A549 (cell line): Measurements from ENCODE around the gene STT3B. TPM values are rescaled to one million over a fixed set of nuclear protein-coding genes. Genes with fewer than 3 reads are reported as not detected.

Experiments used
- ATAC-seq, 2 experiments: fragments of 200-7000 bp in 1 of 2; fragments of >200 bp in 1 of 2; cut with Nextera tagmentation in 1 of 2; cut with Tn5 transposase in 1 of 2; 3 replicates each; pipeline versions ENCODE4 v1.8.0 to v1.9.1; 2018 to 2020; ENCODE audit warnings: mild to moderate bottlenecking in 1 of 2, moderate library complexity in 1 of 2
- CTCF ChIA-PET: fragments of 300-600 bp; sonication (Branson Sonifier 250); formaldehyde crosslinking; extraction: SDS; loops from one replicate; lab custom pipeline; 2021; ENCODE audit warnings: antibody characterized with exemption, inconsistent platforms; lab: Yijun Ruan, JAX
- POLR2A ChIA-PET: fragments of 350-600 bp; formaldehyde crosslinking; extraction: SDS; loops from one replicate; lab custom pipeline; 2021; ENCODE audit warnings: antibody characterized with exemption, inconsistent platforms; lab: Yijun Ruan, JAX
- DNase-seq, 2 experiments: peaks; one replicate each; pipeline versions ENCODE4 v3.0.0 to v3.0.0-alpha.2; 2011 to 2016; ENCODE audit warnings: low read depth in 1 of 2, low spot score in 1 of 2
- FAIRE-seq: peaks from 2 replicates; lab custom pipeline; 2011; peaks lifted over from hg19 to GRCh38; lab: Jason Lieb, UNC
- H3K27ac ChIP-seq, 2 experiments: fragments of >200 bp; sonication (Bioruptor Twin); formaldehyde crosslinking; 3 replicates each; pipeline ENCODE4 v1.5.1; 2016 to 2017
- H3K4me1 ChIP-seq: fragments of >200 bp; sonication (Bioruptor Twin); formaldehyde crosslinking; 3 replicates; pipeline ENCODE4 v1.6.1; 2016
- H3K4me2 ChIP-seq: fragments of >200 bp; sonication (Bioruptor Twin); formaldehyde crosslinking; 3 replicates; pipeline ENCODE4 v1.6.1; 2016
- H3K4me3 ChIP-seq: fragments of >200 bp; sonication (Bioruptor Twin); formaldehyde crosslinking; 3 replicates; pipeline ENCODE4 v1.5.1; 2016
- H3K9me3 ChIP-seq: fragments of >200 bp; sonication (Bioruptor Twin); formaldehyde crosslinking; 3 replicates; pipeline ENCODE4 v1.6.1; 2016
- CBX2 ChIP-seq: fragments of 200-600 bp; sonication (generic); IDR thresholded peaks from 2 replicates; pipeline ENCODE4 v1.6.1; 2016; ENCODE audit warnings: low read depth, mild to moderate bottlenecking, borderline replicate concordance
- CEBPB ChIP-seq, 2 experiments: fragments of >200 bp in 1 of 2; sonication (Bioruptor Twin) in 1 of 2; formaldehyde crosslinking in 1 of 2; IDR thresholded peaks; 2 replicates each; pipeline ENCODE4 v1.6.1; 2012 to 2016
- CTCF ChIP-seq: fragments of >200 bp; sonication (Bioruptor Twin); formaldehyde crosslinking; IDR thresholded peaks from 3 replicates; pipeline ENCODE4 v1.5.1; 2016
- EHMT2 ChIP-seq: fragments of 200-600 bp; sonication (generic); IDR thresholded peaks from 2 replicates; pipeline ENCODE4 v1.6.1; 2016; ENCODE audit warnings: antibody characterized with exemption, low read depth, mild to moderate bottlenecking, moderate library complexity
- FOSB ChIP-seq: fragments of 250-450 bp; sonication (Bioruptor Pico); IDR thresholded peaks from 2 replicates; pipeline ENCODE4 v1.5.0; 2020; ENCODE audit warnings: mild to moderate bottlenecking, moderate library complexity
- GATA3 ChIP-seq: IDR thresholded peaks from 2 replicates; pipeline ENCODE4 v1.6.1; 2012; ENCODE audit warnings: borderline replicate concordance
- HMGXB4 ChIP-seq: fragments of 250-450 bp; sonication (Bioruptor Pico); IDR thresholded peaks from 2 replicates; pipeline ENCODE4 v1.5.0; 2021; ENCODE audit warnings: mild to moderate bottlenecking, moderate library complexity, borderline replicate concordance
- HOXB13 ChIP-seq: fragments of 250-450 bp; sonication (Bioruptor Pico); IDR thresholded peaks from 2 replicates; pipeline ENCODE4 v1.5.0; 2020; ENCODE audit warnings: low read depth, mild to moderate bottlenecking, moderate library complexity
- JUNB ChIP-seq: fragments of >200 bp; sonication (Bioruptor Twin); formaldehyde crosslinking; IDR thresholded peaks from 2 replicates; pipeline ENCODE4 v1.6.1; 2016
- KDM1A ChIP-seq: fragments of 200-600 bp; sonication (generic); IDR thresholded peaks from 2 replicates; pipeline ENCODE4 v1.6.1; 2016; ENCODE audit warnings: low read depth, mild to moderate bottlenecking
- MAZ ChIP-seq: fragments of 150-350 bp; IDR thresholded peaks from 2 replicates; pipeline ENCODE4 v1.6.1; 2014; ENCODE audit warnings: antibody characterized with exemption, low read depth, low read length, borderline replicate concordance
- RAD21 ChIP-seq, 2 experiments: fragments of >200 bp in 1 of 2; sonication (Bioruptor Twin) in 1 of 2; formaldehyde crosslinking in 1 of 2; IDR thresholded peaks in 1 of 2; conservative IDR thresholded peaks in 1 of 2; 2 replicates in 1 of 2; 3 replicates in 1 of 2; pipeline ENCODE4 v1.6.1; 2012 to 2018; ENCODE audit warnings: inconsistent platforms in 1 of 2
- RFX5 ChIP-seq: fragments of 450-650 bp; IDR thresholded peaks from 2 replicates; pipeline ENCODE4 v1.7.1; 2014; ENCODE audit warnings: antibody characterized with exemption, mild to moderate bottlenecking, moderate library complexity
- SMC3 ChIP-seq: fragments of >200 bp; sonication (Bioruptor Twin); formaldehyde crosslinking; IDR thresholded peaks from 3 replicates; pipeline ENCODE4 v1.6.1; 2018; ENCODE audit warnings: inconsistent platforms
- USF2 ChIP-seq: fragments of 450-650 bp; IDR thresholded peaks from 2 replicates; pipeline ENCODE4 v1.6.1; 2014; ENCODE audit warnings: antibody characterized with exemption
- WGBS: methylation state at CpG from one replicate; pipeline ENCODE4 v1.1.6; 2017; ENCODE audit errors: missing lambda C conversion rate; 5-methylcytosine and 5-hydroxymethylcytosine counted together
- polyA plus RNA-seq, 4 experiments: library from polyadenylated mRNA; depleted of rRNA in 3 of 4; stranded (reverse); fragments of >200 nt; fragmentation: RNase III in 1 of 4; extraction: RNeasy Plus Mini Kit Qiagen cat#74134 plus additional on column Dnase treatment in 1 of 4; gene quantifications; 2 replicates in 3 of 4; 3 replicates in 1 of 4; pipeline ENCODE4 v1.2.3, GENCODE V29; 2011 to 2017

Gene STT3B
- polyA plus RNA-seq, 2 of the 4 experiments (the other 2 are of a cell fraction) = 92.1 to 171 TPM

GRCh38 chr3:31546162-31546561 lies 13.4 kb downstream of the STT3B start (continued):
- no peak for TF ChIP-seq HMGXB4

GRCh38 chr3:31546725-31547124 lies 14.0 kb downstream of the STT3B start:
- H3K4me2 ChIP-seq = no peak overlapping the region
- WGBS = 75% methylated on average over 1 of the region's 1 CpG
- no peak overlapping the region for H3K4me3 ChIP-seq
- peaks cover 28% of the 10 kb centered on the region; the same call in 2 of the 3 replicates for H3K4me1 ChIP-seq
- ChIA-PET CTCF (interaction anchor here (1.8 kb wide), 1 partner anchor 13 kb away, joined by 10 read pairs; the partner anchor contains the start of gene STT3B), POLR2A (interaction anchor here (2.1 kb wide), 1 partner anchor 14 kb away, joined by 5 read pairs; the partner anchor contains the start of gene STT3B)
- TF ChIP-seq CEBPB (IDR thresholded peaks at IDR 0.05) (no peak), KDM1A (0 out of 2 replicates have a peak, but pooled peaks have one; percentile 53)
- H3K9me3 ChIP-seq = no peaks in the 10 kb centered on the region
- ATAC-seq (no peak), DNase-seq (no peak), FAIRE-seq (no peak)
- no peak overlapping the region for H3K27ac ChIP-seq

GRCh38 chr3:31550452-31551251 lies 17.9 kb downstream of the STT3B start:
- TF ChIP-seq MAZ (no peak), GATA3 (no peak), SMC3 (peak; percentile 39; the same call in 1 of the 3 replicates), CTCF (peak; percentile 79), RFX5 (no peak), HOXB13 (no peak), RAD21 (conservative IDR thresholded peaks at IDR 0.05 in 1 of 2, IDR thresholded peaks at IDR 0.05 in 1 of 2) (peak; percentile 51 to 61)
- Histone ChIP-seq H3K4me1 (peaks cover 15% of the 10 kb centered on the region; the same call in 2 of the 3 replicates), H3K4me2 (no peak overlapping the region; the same call in 2 of the 3 replicates), H3K27ac (no peak overlapping the region), H3K9me3 (no peaks in the 10 kb centered on the region; the same call in 2 of the 3 replicates), H3K4me3 (no peak overlapping the region)
- ChIA-PET CTCF (interaction anchor here (0.7 to 1.8 kb wide), 9 partner anchors 9 to 1094 kb away, joined by 3 to 15 read pairs (median 7); partner anchors contain the start of gene STT3B), POLR2A (interaction anchor here (0.7 kb wide), 1 partner anchor 18 kb away, joined by 5 read pairs; the partner anchor contains the start of gene STT3B)
- DNase-seq (peak; percentile 27 to 34), ATAC-seq (peak; percentile 81 to 82), FAIRE-seq (no peak)
- under 1% methylated on average over 2 of the region's 2 CpGs for WGBS

- 97% methylated on average over 2 of the region's 2 CpGs for WGBS
- no peak overlapping the region for H3K27ac ChIP-seq
- no peaks in the 10 kb centered on the region; the same call in 2 of the 3 replicates for H3K9me3 ChIP-seq
- TF ChIP-seq CBX2 = no peak
- no peak for TF ChIP-seq USF2
- TF ChIP-seq JUNB = no peak
- TF ChIP-seq FOSB (CRISPR knock-in tag) = no peak
- TF ChIP-seq HMGXB4 = no peak
- no peak for TF ChIP-seq EHMT2
- CTCF ChIA-PET = interaction anchor here (0.5 to 1.8 kb wide), 3 partner anchors 19 to 1437 kb away, joined by 3 to 7 read pairs (median 3); partner anchors contain the start of gene STT3B
- FAIRE-seq (no peak), ATAC-seq (no peak), DNase-seq (no peak)
- peaks cover 7% of the 10 kb centered on the region; the same call in 2 of the 3 replicates for H3K4me1 ChIP-seq
- H3K4me2 ChIP-seq = no peak overlapping the region
- POLR2A ChIA-PET = no interaction called here
- no peak overlapping the region for H3K4me3 ChIP-seq
Measured at GRCh38 chr3:31551646-31552045, 18.9 kb downstream of the STT3B start.
